Type B pancreatic cell (in vitro differentiated cells): Measurements from ENCODE around the gene SND1. TPM values are rescaled to one million over a fixed set of nuclear protein-coding genes. Genes with fewer than 3 reads are reported as not detected.

Experiments
- DNase-seq: peaks from one replicate; pipeline ENCODE4 v3.0.0; 2021; ENCODE audit warnings: mixed read lengths; ENCODE audit not compliant: unreplicated experiment; ENCODE audit errors: extremely low spot score
- H3K27ac Mint-ChIP-seq: 2 replicates; pipeline ENCODE4 v1.8.0; 2021; ENCODE audit warnings: mild to moderate bottlenecking, mixed read lengths
- H3K27me3 Mint-ChIP-seq: 2 replicates; pipeline ENCODE4 v1.8.0; 2021; ENCODE audit warnings: mixed read lengths
- H3K36me3 Mint-ChIP-seq: 2 replicates; pipeline ENCODE4 v1.8.0; 2021; ENCODE audit warnings: mixed read lengths
- H3K4me1 Mint-ChIP-seq: one replicate; pipeline ENCODE4 v1.8.0; 2021; ENCODE audit warnings: mixed read lengths; ENCODE audit not compliant: unreplicated experiment
- H3K4me3 Mint-ChIP-seq: 2 replicates; pipeline ENCODE4 v1.8.0; 2021; ENCODE audit warnings: mild to moderate bottlenecking, mixed read lengths
- H3K9me3 Mint-ChIP-seq: 2 replicates; pipeline ENCODE4 v1.8.0; 2021; ENCODE audit warnings: mixed read lengths
- total RNA-seq: library from RNA; stranded (reverse); gene quantifications from 2 replicates; pipeline ENCODE4 v1.2.1, GENCODE V29; 2021; ENCODE audit warnings: low replicate concordance
- TF ChIP-seq, protein P1 (sequence below): fragments of 200-600 bp; sonication (generic); conservative IDR thresholded peaks from 2 replicates; pipeline ENCODE4 v1.5.0; 2021; ENCODE audit warnings: antibody characterized with exemption, mild to moderate bottlenecking

SND1 gene
- total RNA-seq, 1 donor from 2014 or later: 199 TPM

DNA sequence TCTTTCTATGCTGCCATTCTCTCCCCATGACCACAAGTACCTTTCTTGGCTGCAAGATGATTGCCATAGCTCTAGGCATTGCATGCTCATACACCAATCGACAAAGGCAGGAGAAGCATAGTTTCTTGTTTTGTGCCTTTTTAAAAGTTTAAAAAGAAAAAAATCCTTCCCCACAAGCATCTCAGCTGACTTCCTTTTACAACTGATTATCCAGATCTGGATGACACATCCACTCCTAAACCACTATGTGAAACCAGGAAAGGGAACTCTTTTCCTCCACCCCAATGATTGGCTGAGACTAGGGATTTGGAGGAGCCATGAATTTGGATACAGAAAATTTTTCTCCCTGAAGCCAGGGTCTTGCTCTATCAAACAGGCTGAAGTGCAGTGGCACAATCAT, 393.8 kb downstream of the SND1 start:
- Mint-ChIP-seq H3K4me3 (no peak overlapping the region), H3K27me3 (no peaks in the 10 kb centered on the region), H3K4me1 (peaks cover 6% of the 10 kb centered on the region), H3K36me3 (no peaks in the 10 kb centered on the region), H3K27ac (no peak overlapping the region), H3K9me3 (no peaks in the 10 kb centered on the region)
- TF ChIP-seq, protein P1, sequence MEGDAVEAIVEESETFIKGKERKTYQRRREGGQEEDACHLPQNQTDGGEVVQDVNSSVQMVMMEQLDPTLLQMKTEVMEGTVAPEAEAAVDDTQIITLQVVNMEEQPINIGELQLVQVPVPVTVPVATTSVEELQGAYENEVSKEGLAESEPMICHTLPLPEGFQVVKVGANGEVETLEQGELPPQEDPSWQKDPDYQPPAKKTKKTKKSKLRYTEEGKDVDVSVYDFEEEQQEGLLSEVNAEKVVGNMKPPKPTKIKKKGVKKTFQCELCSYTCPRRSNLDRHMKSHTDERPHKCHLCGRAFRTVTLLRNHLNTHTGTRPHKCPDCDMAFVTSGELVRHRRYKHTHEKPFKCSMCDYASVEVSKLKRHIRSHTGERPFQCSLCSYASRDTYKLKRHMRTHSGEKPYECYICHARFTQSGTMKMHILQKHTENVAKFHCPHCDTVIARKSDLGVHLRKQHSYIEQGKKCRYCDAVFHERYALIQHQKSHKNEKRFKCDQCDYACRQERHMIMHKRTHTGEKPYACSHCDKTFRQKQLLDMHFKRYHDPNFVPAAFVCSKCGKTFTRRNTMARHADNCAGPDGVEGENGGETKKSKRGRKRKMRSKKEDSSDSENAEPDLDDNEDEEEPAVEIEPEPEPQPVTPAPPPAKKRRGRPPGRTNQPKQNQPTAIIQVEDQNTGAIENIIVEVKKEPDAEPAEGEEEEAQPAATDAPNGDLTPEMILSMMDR: no peak
- DNase-seq: no peak

DNA sequence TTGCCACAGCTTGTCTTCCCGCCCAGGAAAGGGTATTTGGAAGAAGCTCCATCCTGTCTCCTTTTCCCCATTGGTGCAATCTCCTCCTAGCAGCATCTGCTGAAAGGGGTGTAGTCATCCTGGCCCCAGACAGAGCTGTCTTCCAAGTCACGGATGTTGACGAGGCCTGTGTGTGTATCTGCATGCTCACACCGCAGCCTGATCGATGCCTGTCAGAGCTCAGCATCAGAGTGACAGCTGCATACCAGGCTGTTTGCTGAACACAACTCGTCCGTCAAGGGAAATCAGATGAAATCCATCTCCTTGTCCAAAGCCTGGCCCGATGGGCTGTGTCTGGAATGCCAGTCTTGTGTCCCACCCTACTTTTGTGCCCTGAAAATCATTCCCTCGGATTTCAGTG, 400.4 kb downstream of the SND1 start:
- no peak for DNase-seq
- Mint-ChIP-seq H3K9me3 (no peaks in the 10 kb centered on the region), H3K4me1 (peaks cover 31% of the 10 kb centered on the region), H3K4me3 (no peak overlapping the region), H3K27me3 (no peaks in the 10 kb centered on the region), H3K27ac (no peak overlapping the region), H3K36me3 (no peaks in the 10 kb centered on the region)
- TF ChIP-seq, protein P1: no peak

DNA sequence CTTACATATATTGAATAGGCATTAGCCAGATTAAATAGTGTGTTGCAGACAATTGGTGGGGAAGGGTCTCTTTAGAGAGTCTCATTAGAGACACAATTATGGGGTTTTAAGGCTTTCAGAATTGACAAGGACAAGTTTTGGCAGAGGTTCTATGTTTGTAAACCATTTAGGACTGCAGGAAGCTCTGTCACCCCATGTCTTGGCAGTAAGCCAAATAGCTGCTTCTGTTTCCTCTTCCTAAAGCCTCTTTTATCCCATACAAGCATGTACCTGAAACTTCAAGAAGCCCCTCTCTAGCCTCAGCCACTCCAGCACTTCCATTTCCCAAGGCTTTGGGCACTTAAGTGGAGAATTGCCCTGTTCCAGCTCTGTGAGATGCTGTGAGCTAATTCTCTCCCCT, 401.0 kb downstream of the SND1 start:
- Mint-ChIP-seq H3K27ac (no peak overlapping the region), H3K4me1 (peaks cover 31% of the 10 kb centered on the region), H3K4me3 (no peak overlapping the region), H3K36me3 (no peaks in the 10 kb centered on the region), H3K27me3 (no peaks in the 10 kb centered on the region), H3K9me3 (no peaks in the 10 kb centered on the region)
- TF ChIP-seq, protein P1: no peak
- no peak for DNase-seq

DNA sequence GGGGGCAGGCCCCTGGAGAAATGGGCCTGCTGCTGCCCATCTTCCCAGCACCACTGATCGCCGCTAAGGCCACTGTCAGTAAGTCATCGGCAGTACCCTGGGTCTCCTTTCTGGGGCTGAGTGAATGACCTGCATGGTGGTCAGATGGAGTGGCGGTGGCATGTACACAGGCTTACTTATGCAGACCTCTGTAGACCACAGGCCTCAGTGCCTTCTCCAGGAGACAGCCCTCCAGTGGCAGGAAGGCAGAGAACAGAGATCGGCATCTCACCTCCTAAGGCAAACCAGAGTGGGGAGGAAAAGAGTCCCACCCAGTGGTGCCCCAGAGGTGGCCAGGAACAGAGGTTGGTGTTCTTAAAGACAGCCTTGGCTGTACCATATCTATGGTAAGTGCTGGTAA, 402.0 kb downstream of the SND1 start:
- Mint-ChIP-seq H3K27ac (no peak overlapping the region), H3K4me1 (peaks cover 31% of the 10 kb centered on the region), H3K4me3 (no peak overlapping the region), H3K27me3 (no peaks in the 10 kb centered on the region), H3K9me3 (no peaks in the 10 kb centered on the region), H3K36me3 (no peaks in the 10 kb centered on the region)
- TF ChIP-seq, protein P1: no peak
- no peak for DNase-seq

DNA sequence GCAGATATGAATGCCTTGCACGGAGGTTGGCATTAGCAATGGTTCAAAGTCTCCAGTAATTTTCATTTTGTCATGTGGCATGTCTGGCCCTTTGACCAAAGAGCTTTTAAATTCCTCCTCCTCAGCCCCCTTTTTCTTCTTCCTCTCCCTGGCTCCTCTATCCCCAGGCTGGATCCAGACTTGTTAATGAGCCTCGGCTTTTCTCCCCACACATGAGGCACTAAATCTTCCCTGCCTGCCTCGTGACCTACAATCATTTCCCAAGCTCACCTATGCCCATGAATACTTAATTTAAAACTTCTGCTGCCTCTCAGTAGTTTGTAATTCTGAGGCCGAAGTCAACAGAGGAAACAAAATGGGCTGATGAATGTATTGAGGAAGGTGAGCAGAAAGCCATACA, 402.5 kb downstream of the SND1 start:
- no peaks in the 10 kb centered on the region for H3K9me3 Mint-ChIP-seq
- H3K27me3 Mint-ChIP-seq: no peaks in the 10 kb centered on the region
- H3K4me1 Mint-ChIP-seq: peaks cover 35% of the 10 kb centered on the region
- no peak overlapping the region for H3K4me3 Mint-ChIP-seq
- DNase-seq: no peak
- H3K36me3 Mint-ChIP-seq: no peaks in the 10 kb centered on the region
- H3K27ac Mint-ChIP-seq: no peak overlapping the region
- TF ChIP-seq, protein P1: no peak

DNA sequence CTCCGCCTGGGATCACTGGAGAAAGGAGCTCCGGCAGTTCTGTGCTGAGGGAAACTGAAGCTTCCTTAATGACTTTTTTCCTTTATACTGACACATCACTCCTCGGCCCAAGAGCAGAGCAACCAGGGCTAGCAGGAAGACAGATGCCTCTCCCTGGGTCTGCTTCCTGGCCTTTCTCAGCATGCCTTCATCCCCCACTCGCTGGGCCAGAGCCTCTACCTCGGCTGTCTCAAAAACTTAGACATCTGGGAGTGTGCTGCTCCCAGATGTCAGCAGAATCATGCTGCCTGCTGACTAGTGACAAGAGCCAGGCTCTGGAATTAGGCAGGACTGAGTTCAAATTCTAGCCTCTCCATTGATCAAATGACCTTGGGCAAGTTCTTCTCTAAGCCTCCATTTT, 403.6 kb downstream of the SND1 start:
- Mint-ChIP-seq H3K9me3 (no peaks in the 10 kb centered on the region), H3K36me3 (peaks cover 3% of the 10 kb centered on the region), H3K4me1 (peaks cover 43% of the 10 kb centered on the region), H3K27me3 (no peaks in the 10 kb centered on the region), H3K4me3 (no peak overlapping the region), H3K27ac (no peak overlapping the region)
- TF ChIP-seq, protein P1: no peak
- DNase-seq: no peak
